Activated T-cell treated with anti-CD3 and anti-CD28 coated beads, Interleukin-2, amount 50 U/mL, for 24 hours (primary cell): ENCODE data around the gene CRELD2.

Experiments used
- DNase-seq: peaks from one replicate; pipeline ENCODE4 v3.0.0-alpha.2; 2020
- H3K27ac Mint-ChIP-seq: 2 replicates; pipeline ENCODE4 v1.8.0; 2020; ENCODE audit warnings: mild to moderate bottlenecking, mixed read lengths
- H3K27me3 Mint-ChIP-seq: 2 replicates; pipeline ENCODE4 v1.8.0; 2020; ENCODE audit warnings: mixed read lengths
- H3K36me3 Mint-ChIP-seq: 2 replicates; pipeline ENCODE4 v1.8.0; 2020; ENCODE audit warnings: low read depth, mixed read lengths
- H3K4me1 Mint-ChIP-seq: 2 replicates; pipeline ENCODE4 v1.8.0; 2020; ENCODE audit warnings: low read depth, mixed read lengths
- H3K4me3 Mint-ChIP-seq: 2 replicates; pipeline ENCODE4 v1.8.0; 2020; ENCODE audit warnings: mild to moderate bottlenecking, moderate library complexity, mixed read lengths
- H3K9me3 Mint-ChIP-seq: 2 replicates; pipeline ENCODE4 v1.8.0; 2020; ENCODE audit warnings: mixed read lengths

CRELD2 gene

DNA sequence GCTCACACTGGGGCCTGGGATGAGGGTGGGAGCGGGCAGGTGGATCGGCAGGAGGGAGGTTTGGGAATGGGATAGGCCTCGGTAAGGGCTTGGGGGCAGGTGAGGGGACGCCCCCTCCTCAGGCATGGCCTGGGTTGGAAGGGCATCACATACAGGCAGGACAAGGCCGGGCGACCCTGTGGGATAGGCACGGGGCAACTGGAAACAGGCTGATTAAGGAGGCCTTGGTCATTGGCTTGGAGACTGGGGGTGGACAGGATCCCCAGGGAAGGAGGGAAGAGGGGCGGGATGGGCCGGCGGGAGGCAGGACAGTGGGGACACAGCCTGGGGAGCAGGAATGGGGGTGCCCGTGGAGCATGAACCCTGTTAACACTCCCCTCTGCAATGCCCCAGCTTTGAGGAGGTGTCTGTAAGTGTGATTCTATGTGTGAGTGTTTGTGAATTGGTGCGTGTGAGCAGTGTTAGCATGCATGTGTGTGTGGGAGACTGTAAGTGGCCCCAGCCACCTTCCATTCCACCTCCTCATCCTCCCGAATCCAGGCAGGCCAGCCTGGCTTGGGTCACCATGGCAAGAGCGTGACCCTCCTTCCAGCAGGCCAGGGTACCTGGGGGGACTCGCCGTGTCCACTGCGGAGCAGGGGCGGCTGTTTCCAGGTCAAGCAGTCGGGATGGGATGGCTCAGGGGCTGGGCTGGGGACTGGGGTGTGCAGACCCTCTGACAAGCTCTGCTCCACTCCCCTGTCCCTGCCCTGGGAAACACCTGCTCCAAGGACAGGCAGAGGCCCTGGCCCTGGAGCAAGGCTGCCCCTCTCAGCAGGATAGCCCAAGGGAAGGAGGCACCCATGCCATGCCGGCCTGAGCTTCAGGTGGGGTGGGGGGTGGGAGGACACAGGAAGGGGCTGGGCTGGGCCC lies 38.7 kb downstream of the CRELD2 start:
- H3K4me3 Mint-ChIP-seq = no peak overlapping the region

DNA sequence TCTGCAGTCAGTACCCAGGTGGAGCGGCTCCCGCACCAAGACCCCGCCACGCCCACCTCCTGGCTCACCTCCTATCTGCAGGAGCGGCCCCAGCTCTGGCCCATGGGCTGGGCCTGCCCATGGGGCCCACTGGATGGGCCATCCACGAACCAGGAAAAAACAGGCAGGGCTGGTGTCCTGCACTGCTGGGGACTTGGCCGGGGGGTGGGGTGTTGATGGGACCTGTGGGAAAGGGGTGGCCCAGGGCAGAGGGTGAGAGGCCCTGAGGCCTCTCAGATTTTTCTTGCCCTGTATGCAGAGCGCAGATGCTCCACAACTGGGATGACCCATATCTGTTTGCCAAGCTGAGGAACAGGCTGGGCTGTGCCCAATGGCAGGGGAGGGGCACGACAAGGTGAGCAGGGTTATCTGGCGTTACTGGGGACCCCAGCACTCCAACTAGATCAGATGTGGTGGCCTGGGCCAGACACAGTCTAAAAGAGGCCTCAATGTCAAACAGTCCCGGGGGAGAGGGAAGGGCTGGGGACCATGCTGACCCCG lies 39.5 kb downstream of the CRELD2 start:
- H3K36me3 Mint-ChIP-seq = peaks cover 14% of the 10 kb centered on the region
- peaks cover 15% of the 10 kb centered on the region for H3K4me1 Mint-ChIP-seq
- peak overlapping the region; percentile 85 for H3K4me3 Mint-ChIP-seq
- no peaks in the 10 kb centered on the region for H3K27me3 Mint-ChIP-seq
- peak overlapping the region; percentile 69 for H3K27ac Mint-ChIP-seq
- H3K9me3 Mint-ChIP-seq = no peaks in the 10 kb centered on the region
- DNase-seq = no peak

More for the DNA sequence above, 38.7 kb downstream of the CRELD2 start:
- Mint-ChIP-seq H3K27me3 (no peaks in the 10 kb centered on the region), H3K27ac (peak overlapping the region; percentile 29), H3K36me3 (peaks cover 9% of the 10 kb centered on the region), H3K4me1 (peaks cover 18% of the 10 kb centered on the region), H3K9me3 (no peaks in the 10 kb centered on the region)
- DNase-seq = no peak

- Mint-ChIP-seq H3K36me3 (peaks cover 20% of the 10 kb centered on the region), H3K27me3 (no peaks in the 10 kb centered on the region), H3K9me3 (no peaks in the 10 kb centered on the region), H3K4me3 (peak overlapping the region; percentile 85), H3K27ac (peak overlapping the region; percentile 95), H3K4me1 (peaks cover 19% of the 10 kb centered on the region)
- DNase-seq = no peak
Observed at GRCh38 chr22:49958366-49958921, 40.0 kb downstream of the CRELD2 start.

- no peak for DNase-seq
- Mint-ChIP-seq H3K4me1 (peaks cover 26% of the 10 kb centered on the region), H3K9me3 (no peaks in the 10 kb centered on the region)
Observed at GRCh38 chr22:49958931-49959781, 40.7 kb downstream of the CRELD2 start.

DNA sequence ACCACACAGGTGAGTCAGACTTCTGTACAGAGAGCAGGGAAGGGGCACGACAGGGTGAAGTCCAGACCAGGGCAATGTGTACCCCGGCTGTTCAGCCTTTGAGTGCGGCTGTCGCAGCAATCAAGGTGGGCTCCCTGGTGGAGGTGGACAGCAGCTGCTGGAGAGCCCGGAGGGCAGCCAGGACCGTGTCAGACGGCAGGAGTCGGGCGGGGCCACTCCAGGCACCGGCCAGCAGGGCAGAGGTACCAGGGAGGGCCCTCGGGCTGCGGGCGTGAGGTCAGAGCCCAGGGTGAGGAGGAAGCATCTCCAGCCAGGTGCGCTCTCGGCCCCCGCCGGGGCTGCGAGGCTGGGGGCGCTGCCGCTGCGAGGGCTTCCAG lies 41.3 kb downstream of the CRELD2 start:
- H3K9me3 Mint-ChIP-seq = no peaks in the 10 kb centered on the region
- H3K4me3 Mint-ChIP-seq = peak overlapping the region; percentile 85
- no peak for DNase-seq
- H3K27ac Mint-ChIP-seq = peak overlapping the region; percentile 95
- no peaks in the 10 kb centered on the region for H3K27me3 Mint-ChIP-seq
- H3K36me3 Mint-ChIP-seq = peaks cover 33% of the 10 kb centered on the region
- H3K4me1 Mint-ChIP-seq = peaks cover 32% of the 10 kb centered on the region

More at GRCh38 chr22:49958931-49959781, 40.7 kb downstream of the CRELD2 start:
- Mint-ChIP-seq H3K27ac (peak overlapping the region; percentile 95), H3K27me3 (no peaks in the 10 kb centered on the region), H3K4me3 (peak overlapping the region; percentile 85), H3K36me3 (peaks cover 27% of the 10 kb centered on the region)

- no peaks in the 10 kb centered on the region for H3K9me3 Mint-ChIP-seq
- H3K4me3 Mint-ChIP-seq = peak within 1 kb of the TSS; percentile 93
- H3K27me3 Mint-ChIP-seq = no peaks in the 10 kb centered on the region
- peaks cover 38% of the 10 kb centered on the region for H3K36me3 Mint-ChIP-seq
- peak; percentile 94 for DNase-seq
- H3K4me1 Mint-ChIP-seq = peaks cover 36% of the 10 kb centered on the region
- H3K27ac Mint-ChIP-seq = peak within 1 kb of the TSS; percentile 96
Observed at GRCh38 chr22:49960159-49961004, 41.9 kb downstream of the CRELD2 start, which contains the start of gene PIM3. Gene PIM3 (plus strand): TSS chr22:49960772. CDS start chr22:49960948, 176 bp downstream.

GRCh38 chr22:49961005-49961600 lies 42.7 kb downstream of the CRELD2 start:
- Mint-ChIP-seq H3K27me3 (no peaks in the 10 kb centered on the region), H3K4me3 (peak overlapping the region; percentile 93), H3K9me3 (no peaks in the 10 kb centered on the region), H3K4me1 (peaks cover 38% of the 10 kb centered on the region), H3K27ac (peak overlapping the region; percentile 96), H3K36me3 (peaks cover 40% of the 10 kb centered on the region)
- DNase-seq = no peak

DNA sequence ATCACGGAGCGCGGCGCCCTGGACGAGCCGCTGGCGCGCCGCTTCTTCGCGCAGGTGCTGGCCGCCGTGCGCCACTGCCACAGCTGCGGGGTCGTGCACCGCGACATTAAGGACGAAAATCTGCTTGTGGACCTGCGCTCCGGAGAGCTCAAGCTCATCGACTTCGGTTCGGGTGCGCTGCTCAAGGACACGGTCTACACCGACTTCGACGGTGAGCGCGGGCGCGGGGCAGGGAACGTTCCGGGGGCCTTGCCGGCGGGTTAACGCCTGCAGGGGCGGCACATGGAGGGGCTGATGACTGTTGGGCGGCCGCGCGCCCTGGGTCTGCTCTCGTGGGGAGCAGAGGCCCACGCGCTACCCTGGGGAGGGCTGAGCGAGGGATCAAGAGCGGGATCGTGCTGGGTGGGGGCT lies 43.2 kb downstream of the CRELD2 start:
- peaks cover 43% of the 10 kb centered on the region for H3K4me1 Mint-ChIP-seq
- DNase-seq = no peak

DNA sequence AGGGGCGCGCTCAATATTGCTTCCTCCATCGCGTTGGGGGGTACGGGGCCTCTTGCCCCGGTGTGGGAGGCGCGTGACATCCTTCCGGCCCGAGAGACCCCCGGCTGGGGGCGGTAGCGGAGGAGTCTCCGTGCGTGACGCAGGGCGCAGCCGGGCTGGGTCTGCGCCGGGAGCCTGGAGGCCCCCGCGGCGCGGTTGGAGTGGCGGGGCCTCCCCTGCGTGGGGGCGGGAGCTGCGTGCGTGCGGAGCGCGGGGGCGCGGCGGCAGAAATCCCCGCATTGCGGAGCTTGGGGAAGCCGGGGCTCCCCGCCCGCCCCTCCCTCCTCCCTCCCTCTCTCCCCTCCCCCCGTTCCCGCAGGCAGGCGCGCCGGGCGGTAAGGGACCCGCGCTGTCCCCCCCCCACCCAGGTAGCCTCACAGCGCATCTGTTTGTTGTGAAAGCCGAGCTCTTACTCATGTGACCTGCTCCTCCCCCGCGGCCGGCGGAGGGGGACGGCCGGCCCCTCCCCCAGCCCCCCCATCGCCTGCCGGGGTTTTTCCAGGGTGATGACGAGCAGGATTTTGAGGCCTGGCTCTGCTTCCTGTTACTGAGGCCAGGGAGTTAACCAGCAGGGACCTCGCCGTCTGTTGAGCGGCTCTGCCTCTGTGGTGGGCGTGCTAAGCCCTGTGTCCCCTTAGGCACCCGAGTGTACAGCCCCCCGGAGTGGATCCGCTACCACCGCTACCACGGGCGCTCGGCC lies 43.7 kb downstream of the CRELD2 start:
- Mint-ChIP-seq H3K9me3 (no peaks in the 10 kb centered on the region), H3K4me3 (peak overlapping the region; percentile 93), H3K4me1 (peaks cover 45% of the 10 kb centered on the region), H3K27ac (peak overlapping the region; percentile 96), H3K27me3 (no peaks in the 10 kb centered on the region), H3K36me3 (peaks cover 40% of the 10 kb centered on the region)
- peak; percentile 92 for DNase-seq

More for the DNA sequence above, 43.2 kb downstream of the CRELD2 start:
- Mint-ChIP-seq H3K27ac (peak overlapping the region; percentile 96), H3K9me3 (no peaks in the 10 kb centered on the region), H3K27me3 (no peaks in the 10 kb centered on the region), H3K36me3 (peaks cover 40% of the 10 kb centered on the region), H3K4me3 (peak overlapping the region; percentile 93)

GRCh38 chr22:49962751-49963646 lies 44.6 kb downstream of the CRELD2 start:
- H3K27me3 Mint-ChIP-seq = no peaks in the 10 kb centered on the region
- peak; percentile 44 for DNase-seq
- peak overlapping the region; percentile 91 for H3K27ac Mint-ChIP-seq
- H3K4me3 Mint-ChIP-seq = peak overlapping the region; percentile 93
- peaks cover 40% of the 10 kb centered on the region for H3K36me3 Mint-ChIP-seq
- peaks cover 51% of the 10 kb centered on the region for H3K4me1 Mint-ChIP-seq
- no peaks in the 10 kb centered on the region for H3K9me3 Mint-ChIP-seq

GRCh38 chr22:49963647-49964026 lies 45.2 kb downstream of the CRELD2 start:
- DNase-seq = no peak
- Mint-ChIP-seq H3K9me3 (no peaks in the 10 kb centered on the region), H3K27me3 (no peaks in the 10 kb centered on the region), H3K27ac (peak overlapping the region; percentile 91), H3K36me3 (peaks cover 40% of the 10 kb centered on the region), H3K4me3 (peak overlapping the region; percentile 93), H3K4me1 (peaks cover 52% of the 10 kb centered on the region)
